Astrocyte of the spinal cord (primary cell): ENCODE results near the gene NT5DC1.
"Not testable (repeated sequence)": the region's sequence is repeated elsewhere in the genome, so short reads cannot be mapped to it uniquely, and the experiment has no call there.

Experiments
- DNase-seq: peaks from one replicate; pipeline ENCODE4 v3.0.0; 2011; ENCODE audit warnings: low read depth, low spot score
- H3K4me3 ChIP-seq: 2 replicates; pipeline ENCODE4 v1.5.1; 2011; ENCODE audit warnings: low read depth, mild to moderate bottlenecking, low read length, moderate library complexity
- in situ Hi-C: cut with HindIII; loops from 2 replicates; pipeline ENCODE4 v1.10.0; 2017; ENCODE audit warnings: low sequenced_read_pairs
- TF ChIP-seq, protein P1 (sequence below): IDR thresholded peaks from 2 replicates; pipeline ENCODE4 v1.5.1; 2012; ENCODE audit warnings: low read depth, mild to moderate bottlenecking, low read length, inconsistent platforms

Gene NT5DC1

DNA sequence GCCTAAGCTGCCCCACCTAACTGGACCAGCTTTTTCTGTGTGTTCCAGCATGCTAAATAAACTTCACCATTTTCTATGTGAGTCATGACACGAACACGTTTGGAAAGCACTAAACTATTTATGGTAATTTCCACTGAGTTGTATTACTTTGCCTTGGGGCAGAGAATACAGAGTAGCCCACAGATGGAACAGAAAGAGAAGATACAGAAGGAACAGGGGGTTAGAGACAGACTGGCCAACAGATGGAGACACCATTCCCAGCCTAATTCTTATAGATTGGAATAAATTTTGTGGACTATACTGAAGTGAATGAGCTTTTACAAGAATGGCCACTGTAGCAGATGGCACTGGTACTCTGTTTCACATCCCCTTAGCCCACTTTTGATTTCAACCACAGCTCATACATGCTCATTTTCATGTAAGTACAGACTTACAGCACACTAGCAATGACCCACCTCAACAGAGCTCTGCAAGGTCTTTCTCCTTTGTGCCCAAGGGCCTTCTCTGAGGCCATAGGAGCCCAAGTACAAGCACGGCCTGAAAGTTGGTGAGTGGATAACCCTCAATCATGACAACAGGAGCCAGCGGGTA, 13.1 kb upstream of the NT5DC1 start:
- H3K4me3 ChIP-seq: no peak overlapping the region
- in situ Hi-C loops: no loop called here
- peak; percentile 63 for DNase-seq
- TF ChIP-seq, protein P1, sequence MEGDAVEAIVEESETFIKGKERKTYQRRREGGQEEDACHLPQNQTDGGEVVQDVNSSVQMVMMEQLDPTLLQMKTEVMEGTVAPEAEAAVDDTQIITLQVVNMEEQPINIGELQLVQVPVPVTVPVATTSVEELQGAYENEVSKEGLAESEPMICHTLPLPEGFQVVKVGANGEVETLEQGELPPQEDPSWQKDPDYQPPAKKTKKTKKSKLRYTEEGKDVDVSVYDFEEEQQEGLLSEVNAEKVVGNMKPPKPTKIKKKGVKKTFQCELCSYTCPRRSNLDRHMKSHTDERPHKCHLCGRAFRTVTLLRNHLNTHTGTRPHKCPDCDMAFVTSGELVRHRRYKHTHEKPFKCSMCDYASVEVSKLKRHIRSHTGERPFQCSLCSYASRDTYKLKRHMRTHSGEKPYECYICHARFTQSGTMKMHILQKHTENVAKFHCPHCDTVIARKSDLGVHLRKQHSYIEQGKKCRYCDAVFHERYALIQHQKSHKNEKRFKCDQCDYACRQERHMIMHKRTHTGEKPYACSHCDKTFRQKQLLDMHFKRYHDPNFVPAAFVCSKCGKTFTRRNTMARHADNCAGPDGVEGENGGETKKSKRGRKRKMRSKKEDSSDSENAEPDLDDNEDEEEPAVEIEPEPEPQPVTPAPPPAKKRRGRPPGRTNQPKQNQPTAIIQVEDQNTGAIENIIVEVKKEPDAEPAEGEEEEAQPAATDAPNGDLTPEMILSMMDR: no peak

DNA sequence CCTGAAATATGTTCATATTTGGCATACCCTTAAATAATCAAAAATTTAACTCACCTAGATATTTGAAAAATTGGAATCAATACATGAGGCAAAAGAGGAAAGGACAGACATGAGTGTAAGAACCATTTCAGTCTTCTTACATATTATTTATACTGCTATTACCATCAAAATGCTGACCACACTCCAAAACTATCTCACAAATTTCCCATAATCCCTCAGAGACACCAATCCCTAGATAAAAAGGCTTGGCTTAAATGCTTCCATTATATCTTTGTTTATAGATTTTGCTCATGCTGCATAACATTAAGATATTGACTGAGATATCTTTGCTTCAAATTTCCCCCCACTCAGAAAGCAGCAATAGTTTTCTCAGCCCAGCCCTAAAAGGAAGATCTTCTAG, 11.7 kb upstream of the NT5DC1 start:
- TF ChIP-seq, protein P1: no peak
- no peak for DNase-seq
- in situ Hi-C loops: no loop called here
- H3K4me3 ChIP-seq: no peak overlapping the region

DNA sequence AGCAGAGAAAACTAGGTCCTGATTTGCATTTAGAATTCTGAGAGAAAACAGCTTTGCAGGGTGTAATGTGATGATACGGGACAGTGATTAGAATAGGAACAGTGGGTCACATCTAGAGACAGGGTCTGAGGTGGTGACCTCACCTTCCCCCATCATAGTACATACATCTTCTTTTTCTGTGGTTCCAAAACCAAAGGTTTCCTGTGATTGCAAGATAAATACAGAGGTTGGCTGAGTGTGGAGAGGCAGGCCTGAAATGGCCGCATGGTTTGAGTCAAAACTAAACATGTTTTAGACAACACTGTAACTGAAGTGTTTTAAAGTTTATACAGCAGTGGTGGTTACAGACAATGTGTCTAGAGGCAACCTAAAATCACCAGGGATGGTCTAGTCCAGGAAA, 10.4 kb upstream of the NT5DC1 start:
- TF ChIP-seq, protein P1: no peak
- in situ Hi-C loops: no loop called here
- no peak overlapping the region for H3K4me3 ChIP-seq
- no peak for DNase-seq

DNA sequence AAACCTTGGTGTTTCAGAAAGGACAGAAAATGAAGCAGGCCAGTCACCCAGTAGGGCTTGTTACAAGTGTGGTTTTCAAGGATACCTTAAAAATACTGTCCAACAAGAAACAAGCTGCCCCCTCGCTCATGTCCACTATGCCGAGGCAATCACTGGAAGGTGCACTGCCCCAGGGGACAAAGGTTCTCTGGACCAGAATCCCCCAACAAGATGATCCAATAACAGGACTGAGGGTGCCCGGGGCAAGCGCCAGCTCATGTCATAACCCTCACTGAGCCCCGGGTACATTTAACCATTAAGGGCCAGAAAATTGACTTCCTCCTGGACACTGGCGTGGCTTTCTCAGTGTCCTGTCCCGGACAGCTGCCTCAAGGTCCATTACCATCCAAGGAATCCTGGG, 6.6 kb upstream of the NT5DC1 start:
- in situ Hi-C loops: no loop called here
- H3K4me3 ChIP-seq: no peak overlapping the region
- no peak for DNase-seq
- TF ChIP-seq, protein P1: no peak

DNA sequence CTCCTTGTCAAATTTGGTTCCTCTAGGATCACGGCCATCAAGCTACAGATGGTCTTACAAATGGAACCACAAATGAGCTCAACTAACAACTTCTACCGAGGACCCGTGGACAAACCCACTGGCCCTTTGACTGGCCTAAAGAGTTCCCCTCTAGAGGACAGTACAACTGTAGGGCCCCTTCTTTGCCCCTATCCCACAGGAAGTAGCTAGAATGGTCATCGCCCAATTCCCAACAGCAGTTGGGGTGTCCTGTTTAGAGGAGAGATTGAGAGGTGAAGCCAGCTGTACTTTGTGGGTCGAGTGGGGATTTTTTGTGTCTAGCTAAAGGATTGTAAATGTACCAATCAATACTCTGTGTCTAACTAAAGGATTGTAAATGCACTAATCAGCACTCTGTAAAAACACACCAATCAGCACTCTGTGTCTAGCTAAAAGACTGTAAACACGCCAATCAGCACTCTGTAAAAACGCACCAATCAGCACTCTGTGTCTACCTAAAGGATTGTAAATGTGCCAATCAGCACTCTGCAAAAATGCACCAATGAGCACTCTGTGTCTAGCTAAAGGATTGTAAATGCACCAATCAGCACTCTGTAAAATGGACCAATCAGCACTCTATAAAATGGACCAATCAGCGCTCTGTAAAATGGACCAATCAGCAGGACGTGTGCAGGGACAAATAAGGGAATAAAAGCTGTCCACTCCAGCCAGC, 4.4 kb upstream of the NT5DC1 start:
- DNase-seq, in situ Hi-C loops: not testable (repeated sequence)

DNA sequence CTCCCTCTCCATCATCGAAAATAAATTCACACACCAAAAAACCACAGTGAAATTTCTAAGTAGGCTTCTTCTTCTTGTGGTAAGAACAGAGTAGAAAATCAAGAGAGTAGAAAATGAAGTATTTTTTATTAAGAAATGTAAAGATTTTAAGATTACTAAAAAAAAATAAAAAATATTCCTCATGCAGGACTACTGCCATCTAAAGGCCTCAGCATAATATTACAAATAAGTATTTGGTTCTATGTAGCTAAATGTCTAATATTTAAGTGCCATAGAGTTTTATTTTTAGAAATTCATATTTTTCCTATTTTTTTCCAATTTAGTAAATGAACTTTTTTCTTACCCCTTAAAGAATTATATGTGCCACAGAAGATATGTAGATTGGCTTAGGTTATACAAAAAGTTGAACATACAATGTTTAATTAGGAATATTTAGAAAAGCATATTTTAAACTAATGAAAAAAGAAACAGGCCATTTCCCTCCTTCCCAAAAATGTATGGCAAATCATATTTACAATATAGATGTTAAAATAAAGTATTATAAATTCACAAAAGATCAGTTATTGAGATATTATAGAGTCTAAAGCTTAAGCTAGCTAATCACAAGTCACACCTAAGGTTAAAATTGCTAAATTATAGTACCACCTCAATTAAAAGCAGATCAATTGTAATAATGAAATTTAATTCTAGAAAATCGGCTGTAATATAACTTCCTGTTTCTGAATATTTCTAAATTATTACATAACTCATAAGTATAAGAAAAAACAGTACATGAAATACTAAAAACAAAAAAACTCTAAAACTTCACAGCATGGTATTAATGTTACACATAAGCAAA, 3.5 kb upstream of the NT5DC1 start:
- H3K4me3 ChIP-seq: no peak overlapping the region
- in situ Hi-C loops: no loop called here
- TF ChIP-seq, protein P1: peak; percentile 52
- peak; percentile 49 for DNase-seq

More for the DNA sequence above, 4.4 kb upstream of the NT5DC1 start:
- not testable (repeated sequence) for H3K4me3 ChIP-seq

DNA sequence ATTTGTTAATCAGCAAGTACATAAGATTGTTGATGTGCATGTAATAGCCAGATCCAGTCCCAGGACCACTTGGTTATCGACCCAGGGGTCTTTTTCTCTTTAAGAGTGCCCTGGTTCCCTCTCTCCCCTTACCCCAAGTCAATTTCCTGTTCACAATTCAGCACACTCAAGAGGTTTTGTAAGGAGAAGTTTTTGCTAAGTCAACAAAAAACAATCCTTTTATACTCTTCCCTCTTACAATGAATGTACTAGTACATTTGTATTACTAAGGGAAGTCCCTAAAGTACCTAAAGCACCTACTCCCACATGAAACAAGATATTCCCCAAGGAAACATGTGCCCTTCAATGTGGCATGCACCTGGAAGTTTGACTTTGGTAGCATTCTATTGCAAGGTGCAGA, 1.6 kb upstream of the NT5DC1 start:
- no peak for DNase-seq
- TF ChIP-seq, protein P1: no peak
- H3K4me3 ChIP-seq: no peak overlapping the region
- in situ Hi-C loops: no loop called here
